HG02870 (cell line): ENCODE measurements around the gene CYP17A1.
"Not testable (repeated sequence)": the region's sequence is repeated elsewhere in the genome, so short reads cannot be mapped to it uniquely, and the experiment has no call there.

ENCODE experiments used
- ATAC-seq: cut with Tn5 transposase; IDR thresholded peaks from one replicate; pipeline ENCODE4 v1.9.1; 2021; ENCODE audit warnings: mild to moderate bottlenecking, moderate library complexity; ENCODE audit not compliant: unreplicated experiment

CYP17A1 gene, protein sequence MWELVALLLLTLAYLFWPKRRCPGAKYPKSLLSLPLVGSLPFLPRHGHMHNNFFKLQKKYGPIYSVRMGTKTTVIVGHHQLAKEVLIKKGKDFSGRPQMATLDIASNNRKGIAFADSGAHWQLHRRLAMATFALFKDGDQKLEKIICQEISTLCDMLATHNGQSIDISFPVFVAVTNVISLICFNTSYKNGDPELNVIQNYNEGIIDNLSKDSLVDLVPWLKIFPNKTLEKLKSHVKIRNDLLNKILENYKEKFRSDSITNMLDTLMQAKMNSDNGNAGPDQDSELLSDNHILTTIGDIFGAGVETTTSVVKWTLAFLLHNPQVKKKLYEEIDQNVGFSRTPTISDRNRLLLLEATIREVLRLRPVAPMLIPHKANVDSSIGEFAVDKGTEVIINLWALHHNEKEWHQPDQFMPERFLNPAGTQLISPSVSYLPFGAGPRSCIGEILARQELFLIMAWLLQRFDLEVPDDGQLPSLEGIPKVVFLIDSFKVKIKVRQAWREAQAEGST

DNA sequence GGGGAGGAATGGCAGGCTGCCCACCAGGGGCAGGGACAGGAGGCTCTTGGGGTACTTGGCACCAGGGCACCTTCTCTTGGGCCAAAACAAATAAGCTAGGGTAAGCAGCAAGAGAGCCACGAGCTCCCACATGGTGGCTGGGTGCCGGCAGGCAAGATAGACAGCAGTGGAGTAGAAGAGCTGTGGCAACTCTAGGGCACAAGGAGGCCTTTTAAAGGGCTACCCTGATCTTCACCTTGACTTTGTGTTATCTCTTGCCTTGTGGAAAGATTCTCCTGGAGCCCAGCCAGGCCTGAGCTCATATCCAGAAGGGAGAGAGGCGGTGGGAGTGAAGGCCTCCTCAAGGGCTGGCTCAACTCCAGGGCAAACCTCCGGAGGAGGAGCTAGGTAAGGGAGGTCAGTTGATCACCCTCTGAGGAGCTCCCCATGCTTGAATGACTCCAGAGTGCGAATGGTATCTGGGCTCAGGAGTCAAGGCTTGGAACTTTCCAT, at the start of gene CYP17A1:
Gene CYP17A1, minus strand, starts transcription at position 184 of the 492 bp plus-strand sequence. Its CDS starts 52 bp downstream, at position 132.
- no peak for ATAC-seq

DNA sequence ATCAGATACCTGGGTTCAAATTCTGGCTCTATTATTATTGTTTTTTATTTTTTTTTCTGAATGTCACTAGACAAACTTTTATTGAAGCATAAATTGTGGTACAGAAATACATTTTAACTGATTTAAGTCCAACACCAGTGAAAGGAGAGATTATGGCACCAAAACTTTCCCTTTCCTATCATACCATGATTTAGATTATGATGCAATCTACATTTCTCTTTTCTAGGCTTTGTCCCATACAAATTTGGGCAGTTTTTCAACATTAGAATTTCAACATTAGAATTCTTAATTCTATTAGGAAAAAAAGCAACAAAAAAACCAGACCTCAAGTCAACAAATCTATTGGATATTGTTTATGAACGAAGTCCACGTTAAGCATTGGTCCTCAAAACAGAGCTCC, 43.0 kb upstream of the CYP17A1 start:
- no peak for ATAC-seq

DNA sequence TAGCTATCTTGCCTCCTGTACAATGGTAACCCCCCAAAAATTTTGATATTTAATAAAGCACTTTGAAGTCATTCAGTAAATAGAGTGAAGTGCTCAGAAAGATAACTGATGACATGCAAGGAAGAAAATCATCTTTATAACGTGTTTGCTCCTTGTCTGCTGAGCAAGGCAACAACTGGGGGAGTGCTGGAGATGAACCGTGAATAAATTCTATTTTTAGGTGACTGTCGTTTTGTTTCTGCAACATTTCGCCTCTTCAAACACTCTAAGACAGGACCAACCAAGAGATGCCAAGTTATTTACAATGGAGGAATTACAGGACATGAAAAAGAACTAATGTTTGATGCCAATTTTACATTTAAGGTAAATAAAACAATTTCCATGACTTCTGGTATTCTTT, 41.4 kb upstream of the CYP17A1 start:
- ATAC-seq: no peak

DNA sequence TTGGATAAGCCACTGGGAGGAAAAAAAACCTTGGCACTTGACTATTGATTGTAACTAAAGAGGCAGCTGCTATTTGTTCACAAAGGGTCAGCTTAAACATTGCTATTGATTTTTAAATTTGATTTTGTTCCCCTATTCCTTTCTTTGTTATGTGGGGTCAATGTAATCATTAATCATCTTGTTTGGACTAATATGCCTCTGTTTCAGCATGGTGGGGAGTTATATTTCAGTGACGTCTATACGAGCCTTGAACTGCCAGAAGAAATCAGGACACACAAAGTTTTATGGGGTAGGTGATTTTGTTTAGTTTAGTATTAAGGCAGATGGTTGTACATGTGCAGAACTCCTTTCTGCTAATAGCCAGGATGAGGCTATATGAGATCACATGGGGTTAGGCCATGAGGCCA, 39.5 kb upstream of the CYP17A1 start:
- no peak for ATAC-seq

DNA sequence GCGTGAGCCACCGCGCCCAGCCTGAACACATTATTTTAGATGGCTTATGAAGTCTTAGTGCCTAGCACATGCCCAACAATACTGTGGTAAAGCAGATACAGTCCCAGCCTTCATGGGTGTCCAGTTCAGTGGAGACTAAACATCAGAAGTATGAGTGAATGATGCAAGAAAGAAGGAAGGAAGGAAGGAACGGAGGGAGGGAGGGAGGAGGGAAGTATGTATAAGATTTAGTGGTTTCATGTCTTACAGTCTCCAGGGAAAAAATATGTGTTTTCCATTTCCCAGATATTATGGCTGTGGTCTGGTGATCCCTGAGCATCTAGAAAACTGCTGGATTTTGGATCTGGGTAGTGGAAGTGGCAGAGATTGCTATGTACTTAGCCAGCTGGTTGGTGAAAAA, 35.0 kb upstream of the CYP17A1 start:
- no peak for ATAC-seq

- no peak for ATAC-seq
Observed at GRCh38 chr10:102870221-102870620, 33.0 kb upstream of the CYP17A1 start.

DNA sequence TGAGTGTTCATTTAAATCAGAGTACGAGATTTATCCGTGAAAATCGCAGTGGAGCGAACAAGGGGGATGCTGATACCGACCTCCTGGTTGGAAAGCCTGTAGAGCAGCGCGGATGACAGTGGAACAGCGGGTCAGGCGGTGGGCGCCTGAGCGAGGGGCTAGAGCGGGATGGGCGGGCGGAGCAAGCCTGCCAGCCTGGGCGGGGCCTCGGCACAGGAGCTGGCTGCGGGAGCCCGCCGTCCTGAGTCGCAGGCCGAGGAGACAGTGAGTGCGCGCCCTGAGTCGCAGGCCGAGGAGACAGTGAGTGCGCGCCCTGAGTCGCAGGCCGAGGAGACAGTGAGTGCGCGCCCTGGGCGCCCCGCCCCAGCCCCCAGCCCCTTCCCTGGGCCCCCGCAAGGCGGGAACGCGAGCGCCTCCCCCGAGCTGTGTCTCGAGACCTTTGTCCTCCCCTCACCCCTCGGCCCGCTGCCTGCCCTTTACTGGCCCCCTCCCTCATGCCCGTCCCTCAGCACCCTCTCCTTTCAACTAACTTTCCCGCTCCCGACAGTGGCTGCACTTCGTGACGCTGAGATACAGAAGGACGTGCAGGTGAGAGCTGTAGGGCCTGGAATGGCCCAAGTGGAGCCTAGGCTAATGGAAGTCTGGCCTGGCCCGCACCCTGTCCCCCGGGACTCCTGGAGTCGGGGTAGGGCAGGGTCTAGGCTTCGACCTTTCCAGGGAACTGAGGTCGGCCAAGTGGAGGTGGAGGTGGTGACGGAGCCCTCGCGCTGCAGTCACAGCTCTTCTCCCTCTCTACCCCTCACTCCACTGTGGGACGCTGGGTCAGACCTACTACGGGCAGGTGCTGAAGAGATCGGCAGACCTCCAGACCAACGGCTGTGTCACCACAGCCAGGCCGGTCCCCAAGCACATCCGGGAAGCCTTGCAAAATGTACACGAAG, 32.3 kb upstream of the CYP17A1 start, which contains the start of gene AS3MT:
Gene AS3MT, plus strand, starts transcription at position 213 of the 941 bp plus-strand sequence. Its CDS starts 123 bp downstream, at position 336.
- no peak for ATAC-seq

- no peak for ATAC-seq
Observed at GRCh38 chr10:102868911-102869257, 31.7 kb upstream of the CYP17A1 start.

DNA sequence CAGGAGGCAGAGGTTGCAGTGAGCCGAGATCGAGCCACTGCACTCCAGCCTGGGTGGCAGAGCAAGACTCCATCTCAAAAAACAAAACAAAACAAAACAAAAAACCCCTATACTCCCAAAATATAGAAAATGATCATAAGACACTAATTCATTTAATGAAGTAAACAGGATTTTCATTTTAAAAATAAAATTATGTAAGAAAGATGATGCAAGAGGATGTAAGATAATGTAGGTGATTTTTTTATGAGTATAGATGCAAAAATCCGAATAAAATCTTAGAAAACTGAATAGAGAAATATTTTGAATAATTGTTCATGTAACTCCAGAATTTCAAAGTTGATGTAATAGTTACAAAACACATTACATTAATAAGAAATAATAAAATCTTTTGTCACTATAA, 28.4 kb upstream of the CYP17A1 start:
- ATAC-seq: no peak

- ATAC-seq: no peak
Observed at GRCh38 chr10:102863660-102864059, 26.4 kb upstream of the CYP17A1 start.

DNA sequence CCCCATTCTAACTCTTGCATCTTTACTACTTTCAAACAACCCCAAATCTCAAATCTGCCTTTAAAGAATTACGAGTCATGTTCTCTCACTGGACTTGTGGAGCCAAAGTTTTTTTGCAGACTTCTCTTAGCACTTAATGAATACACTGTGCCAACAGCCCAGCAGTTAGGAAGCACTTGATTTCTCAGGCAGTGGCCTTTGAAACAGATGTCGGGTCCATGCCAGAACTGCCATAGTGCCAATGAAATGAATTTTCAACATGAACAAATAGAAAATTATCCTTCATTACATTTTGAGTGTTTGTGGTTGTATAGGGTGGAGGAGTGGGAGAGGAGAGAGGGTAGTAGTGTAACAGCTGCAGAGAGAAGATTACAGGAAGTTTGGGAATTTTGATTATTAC, 22.7 kb upstream of the CYP17A1 start:
- no peak for ATAC-seq

DNA sequence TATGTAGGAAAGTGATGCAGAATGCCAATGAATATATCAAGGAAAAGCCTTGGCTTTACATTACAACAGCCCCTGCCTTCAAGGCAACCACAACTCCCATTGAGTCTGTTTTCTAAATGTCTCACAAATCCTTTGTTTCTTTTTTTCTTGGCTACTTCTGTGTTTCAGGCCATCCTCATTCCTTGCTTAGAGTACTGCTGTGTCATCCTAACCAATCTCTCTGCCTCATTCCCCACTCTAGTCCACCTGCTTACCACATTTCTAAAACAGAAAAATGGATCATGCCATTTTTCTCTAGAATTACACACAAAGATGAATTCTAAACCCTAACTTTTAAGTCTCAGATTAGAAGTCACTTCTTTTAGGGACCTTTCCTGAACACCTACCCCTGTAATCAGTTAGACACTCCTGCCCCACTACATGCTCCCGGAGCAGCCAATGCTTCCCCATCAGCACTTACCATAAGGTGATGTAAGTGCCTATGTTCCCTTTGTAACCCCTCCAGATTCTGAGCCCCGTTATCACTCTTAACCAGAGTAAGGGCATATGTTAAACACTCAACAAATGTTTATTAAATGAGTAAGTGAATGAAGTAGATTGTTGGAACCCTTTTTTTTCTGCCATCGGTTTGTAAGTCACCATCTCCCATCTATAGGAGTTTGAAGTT, 19.7 kb upstream of the CYP17A1 start:
- no peak for ATAC-seq

DNA sequence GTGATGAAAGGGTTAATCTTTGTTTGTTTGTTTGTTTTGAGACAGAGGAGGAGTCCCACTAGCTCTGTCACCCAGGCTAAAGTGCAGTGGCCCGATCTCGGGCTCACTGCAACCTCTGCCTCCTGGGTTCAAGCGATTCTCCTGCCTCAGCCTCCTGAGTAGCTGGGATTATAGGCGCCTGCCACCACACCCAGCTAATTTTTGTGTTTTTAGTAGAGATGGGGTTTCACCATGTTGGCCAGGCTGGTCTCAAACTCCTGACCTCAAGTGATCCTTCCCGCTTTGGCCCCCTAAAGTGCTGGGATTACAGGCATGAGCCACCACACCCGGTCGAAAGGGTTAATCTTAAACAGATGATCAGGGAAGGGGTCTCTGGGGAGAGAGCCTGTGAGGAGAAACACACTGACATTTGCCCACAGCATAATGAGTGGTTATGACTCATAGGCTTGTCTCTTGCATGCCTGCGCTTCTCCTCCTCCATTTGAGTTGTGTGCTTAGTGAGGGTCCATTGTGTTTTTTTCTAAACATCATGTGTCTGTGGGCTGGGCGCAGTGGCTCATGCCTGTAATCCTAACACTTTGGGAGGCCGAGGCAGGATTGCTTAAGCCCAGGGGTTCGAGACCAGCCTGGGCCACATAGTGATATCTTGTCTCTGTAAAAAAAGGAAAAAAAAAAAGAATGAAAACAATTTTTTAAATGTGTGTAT, 18.7 kb upstream of the CYP17A1 start:
- not testable (repeated sequence) for ATAC-seq

- not testable (repeated sequence) for ATAC-seq
Observed at GRCh38 chr10:102853237-102853636, 16.0 kb upstream of the CYP17A1 start.

DNA sequence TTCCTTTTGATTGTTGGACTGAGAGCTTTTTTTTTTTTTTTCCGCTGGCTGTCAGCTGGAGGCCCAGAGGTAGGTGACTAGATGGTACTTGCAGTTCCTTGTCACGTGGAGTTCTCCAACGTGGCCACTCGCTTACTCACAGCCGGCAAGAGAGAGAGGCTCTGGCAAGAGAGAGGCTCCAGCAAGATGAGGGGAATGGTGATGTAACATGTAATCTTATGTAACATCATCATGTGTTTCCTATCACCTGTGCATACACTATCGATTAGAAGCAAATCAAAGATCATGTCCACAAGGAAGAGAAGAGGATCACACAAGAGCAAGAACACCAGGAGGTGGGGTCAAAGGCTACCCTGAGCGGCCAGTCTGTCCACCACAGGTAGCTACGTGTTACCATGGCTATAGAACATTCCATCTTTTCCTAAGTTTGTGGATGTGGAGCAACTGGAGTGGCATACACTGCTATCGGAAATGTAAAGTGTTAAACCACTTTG, 12.9 kb upstream of the CYP17A1 start:
- ATAC-seq: no peak

- no peak for ATAC-seq
Observed at GRCh38 chr10:102845352-102845902, 8.2 kb upstream of the CYP17A1 start.

GRCh38 chr10:102844190-102844776, 7.1 kb upstream of the CYP17A1 start:
- ATAC-seq: not testable (repeated sequence)

DNA sequence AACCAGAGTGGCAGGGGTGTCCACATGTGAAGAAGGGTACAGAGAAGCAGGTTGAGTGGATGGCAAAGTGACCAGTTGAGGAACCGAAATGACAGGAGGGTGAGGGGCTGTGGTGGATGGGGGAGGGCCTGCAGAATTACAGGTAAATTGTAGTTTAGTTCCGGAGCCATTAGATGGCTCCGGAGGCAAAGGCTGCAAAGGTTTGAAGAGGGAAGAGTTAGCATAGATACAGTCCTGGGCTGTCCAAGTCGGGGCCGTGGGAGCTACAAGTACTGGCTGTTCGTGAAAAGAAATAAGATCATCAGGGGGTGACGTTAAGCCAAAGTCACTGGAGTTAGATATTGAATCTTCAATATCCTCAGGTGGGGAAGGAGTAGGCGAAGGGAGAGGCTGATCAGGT, 5.9 kb upstream of the CYP17A1 start:
- not testable (repeated sequence) for ATAC-seq

GRCh38 chr10:102841827-102842345, 4.7 kb upstream of the CYP17A1 start:
- no peak for ATAC-seq
